Fibroblast of skin of scalp (primary cell): ENCODE measurements around the gene C16orf95.

ENCODE experiments used
- DNase-seq: peaks from one replicate; pipeline ENCODE4 v3.0.0-alpha.2; 2013

The C16orf95 gene

GRCh38 chr16:87331241-87331801 lies 14.1 kb upstream of the C16orf95 start:
- no peak for DNase-seq

DNA sequence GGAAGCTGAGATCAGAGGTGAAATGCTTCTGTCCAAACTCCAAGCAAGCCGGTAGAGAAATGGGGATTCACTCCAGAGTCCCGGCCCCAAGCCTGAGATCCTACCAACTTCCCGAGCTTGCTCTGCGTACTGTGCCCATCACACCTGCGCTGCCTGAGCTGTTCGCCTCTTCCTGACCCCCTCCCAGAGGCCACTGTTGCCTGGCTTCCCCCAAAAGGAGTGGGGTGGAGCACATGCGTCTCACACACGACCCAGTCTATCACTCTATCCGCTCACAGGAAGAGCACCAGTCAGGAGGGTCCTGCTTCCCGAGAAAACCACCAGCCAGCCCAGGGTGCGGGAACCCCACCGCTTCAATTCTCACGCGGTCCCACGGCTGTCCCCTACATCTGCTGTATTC lies 13.5 kb upstream of the C16orf95 start:
- DNase-seq, result no peak

GRCh38 chr16:87330257-87330624 lies 13.0 kb upstream of the C16orf95 start:
- DNase-seq, result no peak

DNA sequence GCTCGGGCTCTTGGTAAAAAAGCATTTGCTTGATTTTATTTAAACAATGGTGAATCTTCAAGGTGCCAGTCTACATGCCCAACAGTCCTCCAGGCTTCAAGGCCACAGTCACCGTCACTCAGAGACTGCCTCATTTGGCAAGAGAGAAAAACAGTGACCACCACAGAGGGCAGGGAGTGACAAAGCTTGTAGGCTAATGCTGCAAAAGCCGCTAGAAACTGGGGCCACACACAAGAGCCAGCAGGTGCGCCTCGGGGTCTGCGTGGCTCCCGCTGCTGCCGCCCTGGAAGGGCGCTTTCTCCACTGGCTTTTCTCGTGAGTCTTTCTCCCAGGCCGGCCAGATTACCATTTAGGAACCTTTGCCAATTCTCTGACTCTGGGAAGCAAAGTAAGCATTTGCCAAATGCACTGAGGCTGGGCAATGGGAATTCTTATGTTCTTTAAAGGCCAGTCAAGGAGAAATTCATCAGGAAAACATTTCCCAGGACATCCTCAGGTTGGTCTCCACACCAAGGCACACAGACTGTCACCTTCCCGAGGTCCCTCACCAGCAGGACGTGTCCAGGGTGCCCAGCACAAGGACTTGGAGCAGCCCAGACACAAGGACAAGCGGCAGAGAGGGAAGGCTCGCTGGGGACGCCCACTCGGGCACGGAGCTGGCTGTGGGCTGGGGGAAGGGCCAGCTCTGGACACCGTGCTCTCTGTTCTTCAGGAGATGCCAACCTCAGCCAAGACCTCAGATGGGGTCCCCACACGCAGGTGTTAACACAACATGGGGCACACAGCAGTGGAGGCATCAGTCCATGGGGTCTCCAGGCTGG lies 12.5 kb upstream of the C16orf95 start:
- no peak for DNase-seq

GRCh38 chr16:87328846-87329245 lies 11.7 kb upstream of the C16orf95 start:
- DNase-seq, result no peak

GRCh38 chr16:87327798-87328495 lies 10.8 kb upstream of the C16orf95 start:
- no peak for DNase-seq

GRCh38 chr16:87326151-87326571 lies 9.0 kb upstream of the C16orf95 start:
- no peak for DNase-seq

- no peak for DNase-seq
These were observed 8.2 kb upstream of the C16orf95 start for GRCh38 chr16:87325423-87325858.

DNA sequence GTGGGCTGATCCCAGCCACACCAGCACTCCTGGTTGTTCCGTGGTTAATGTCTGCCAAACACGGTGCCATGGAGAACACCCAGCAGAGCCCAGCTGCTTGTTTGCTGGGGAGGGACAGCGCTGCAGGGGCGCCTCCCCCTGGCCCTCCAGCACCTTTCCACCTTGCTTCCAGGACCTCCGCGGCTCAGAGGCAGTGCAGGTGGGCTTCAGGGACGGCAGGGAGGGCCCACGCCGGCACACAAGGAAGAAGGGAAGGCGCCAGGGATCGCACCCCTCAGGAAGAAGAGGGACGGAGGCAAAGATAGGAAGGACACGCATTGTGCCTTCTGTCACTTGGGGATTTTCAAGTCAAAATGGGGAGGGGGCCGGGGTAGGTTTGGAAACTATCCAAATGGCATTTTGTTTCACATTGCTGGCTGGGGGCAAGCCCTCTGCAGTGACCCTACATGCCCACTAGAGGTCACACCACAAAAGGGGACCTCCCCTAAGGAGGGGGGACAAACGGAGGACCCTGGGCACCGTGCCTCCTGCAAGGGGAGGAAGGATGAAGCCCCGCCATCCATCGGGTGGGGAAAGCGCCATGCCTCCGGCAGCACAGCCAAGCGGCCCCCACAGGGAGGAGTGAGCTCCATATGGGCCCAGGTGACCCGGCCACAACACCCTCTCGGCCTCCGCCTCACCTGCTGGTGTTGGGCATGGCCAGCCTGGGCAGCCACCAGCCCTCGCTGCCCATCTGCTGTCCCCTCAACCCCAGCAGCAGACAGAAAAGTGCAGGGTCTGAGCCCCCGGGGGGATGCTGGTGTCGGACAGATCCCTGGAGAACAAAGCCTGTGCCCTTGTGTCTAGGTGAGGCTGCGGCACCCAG lies 7.5 kb upstream of the C16orf95 start:
- peak; percentile 31 for DNase-seq

- no peak for DNase-seq
These were observed 6.7 kb upstream of the C16orf95 start for GRCh38 chr16:87323727-87324410.

DNA sequence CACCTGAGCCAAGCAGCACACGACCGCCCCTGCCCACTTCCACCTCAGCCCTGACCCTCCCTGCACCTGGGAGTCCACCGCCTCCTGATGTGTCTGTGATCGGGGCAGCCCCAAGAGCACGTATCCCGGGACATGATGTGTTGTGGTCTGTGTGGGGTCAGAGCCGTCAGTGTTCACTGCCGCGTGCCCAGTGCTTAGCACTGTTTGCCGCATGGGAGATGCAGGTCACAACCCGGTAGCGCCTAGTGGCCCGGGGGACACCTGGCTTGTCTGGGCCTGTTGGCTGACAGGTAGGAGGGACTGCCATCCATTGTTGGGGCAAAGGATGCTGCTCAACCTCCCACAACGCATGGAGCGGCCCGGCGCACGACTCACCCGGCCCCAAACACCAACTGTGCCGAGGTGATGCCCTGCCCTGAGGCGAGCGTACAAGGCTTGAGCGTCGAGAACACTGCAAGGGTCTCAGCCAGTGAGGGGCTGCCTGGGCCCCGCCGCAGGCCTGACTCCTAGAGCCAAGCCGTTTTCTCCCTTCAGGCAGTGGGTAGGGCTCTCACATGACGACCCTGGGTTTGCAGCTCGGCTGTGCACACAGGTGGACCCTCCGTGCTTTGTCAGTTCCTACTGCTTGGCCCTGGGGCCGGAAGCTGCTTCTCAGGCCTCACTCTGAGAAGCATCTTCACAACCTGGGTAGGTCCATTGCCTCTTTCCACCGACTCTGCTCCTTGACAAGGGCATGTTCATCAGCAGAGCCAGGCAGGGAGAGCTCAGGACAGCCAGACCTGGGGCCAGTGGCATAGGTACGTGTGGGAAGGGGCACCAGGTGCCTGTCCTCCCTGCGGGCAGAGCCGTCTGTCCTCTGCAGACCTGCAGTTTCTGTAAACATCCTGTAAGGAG lies 5.9 kb upstream of the C16orf95 start:
- DNase-seq, result no peak

DNA sequence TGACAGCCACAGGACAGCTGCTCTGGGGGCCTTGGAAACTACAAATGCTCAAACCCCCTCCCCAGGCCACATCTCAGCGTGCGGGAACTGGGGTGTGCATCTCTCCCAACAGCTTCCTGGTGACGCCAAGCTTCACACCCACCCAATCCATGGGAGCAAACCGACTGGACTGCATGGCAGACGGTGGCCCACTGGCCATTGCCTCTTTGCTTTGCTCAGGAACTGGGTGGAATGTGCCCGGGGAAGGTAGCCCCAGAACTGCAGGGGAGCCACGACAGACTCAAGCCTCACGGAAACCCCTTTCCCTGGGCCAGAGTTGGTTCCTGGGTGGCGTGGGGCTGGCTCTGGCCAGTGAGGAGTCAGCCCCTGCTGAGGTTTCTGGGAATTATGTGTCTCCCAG lies 5.2 kb upstream of the C16orf95 start:
- DNase-seq, result no peak

DNA sequence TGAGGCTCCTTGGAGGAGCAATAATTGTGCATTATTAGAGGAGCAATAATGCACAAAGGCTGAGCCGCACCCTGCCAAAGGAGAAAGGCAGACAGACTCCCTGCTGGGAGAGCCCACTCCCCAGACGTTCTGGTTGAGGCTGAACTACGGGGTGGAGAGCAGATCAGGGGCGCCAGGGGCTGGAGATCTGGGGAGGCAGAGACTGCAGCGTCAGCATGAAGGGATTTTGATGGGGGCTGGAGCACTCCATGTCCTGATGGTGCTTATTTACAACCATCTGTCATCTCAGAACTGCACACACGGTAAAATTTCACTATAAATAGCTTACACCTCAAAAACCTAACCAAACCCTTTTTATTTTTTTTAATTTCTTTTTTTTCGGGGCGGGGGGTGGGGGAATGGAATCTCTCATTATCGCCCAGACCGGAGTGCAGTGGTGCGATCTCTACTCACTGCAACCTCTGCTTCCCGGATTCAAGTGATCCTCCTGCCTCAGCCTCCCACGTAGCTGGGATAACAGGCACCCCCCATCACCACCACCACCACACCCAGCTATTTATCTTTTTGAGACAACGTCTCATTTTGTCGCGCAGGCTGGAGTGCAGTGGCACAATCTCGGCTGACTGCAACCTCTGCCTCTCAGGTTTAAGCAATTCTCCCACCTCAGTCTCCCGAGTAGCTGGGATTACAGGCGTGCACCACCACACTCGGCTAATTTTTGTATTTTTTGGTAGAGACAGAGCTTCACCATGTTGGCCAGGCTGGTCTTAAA lies 4.3 kb upstream of the C16orf95 start:
- no peak for DNase-seq

DNA sequence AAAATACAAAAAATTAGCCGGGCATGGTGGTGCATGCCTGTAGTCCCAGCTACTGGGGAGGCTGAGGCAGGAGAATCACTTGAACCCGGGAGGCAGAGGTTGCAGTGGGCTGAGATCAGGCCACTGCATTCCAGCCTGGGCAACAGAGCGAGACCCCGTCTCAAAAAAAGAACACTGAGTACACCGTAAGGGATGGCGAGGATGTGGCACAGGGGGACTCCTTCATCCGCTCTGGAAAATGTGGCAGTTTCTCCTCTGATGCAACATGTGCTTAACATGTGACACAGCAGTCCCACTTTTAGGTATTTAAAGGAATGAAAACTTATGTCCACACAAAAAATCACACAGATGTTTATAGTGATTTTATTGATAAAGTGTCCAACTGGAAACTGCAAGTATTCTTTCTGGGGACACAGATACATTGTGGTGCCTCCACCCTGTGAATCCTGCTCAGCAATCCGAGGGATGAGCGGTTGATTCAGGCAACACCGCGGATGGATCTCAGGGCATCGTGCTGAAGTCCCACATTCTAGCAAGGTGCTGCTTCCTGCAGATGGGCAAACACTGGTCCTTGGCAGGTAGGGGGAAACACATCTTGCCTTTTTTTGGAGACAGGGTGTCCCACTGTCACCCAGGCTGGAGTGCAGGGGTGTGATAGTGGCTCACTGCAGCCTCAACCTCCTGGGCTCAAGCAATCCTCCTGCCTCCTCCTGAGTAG lies 3.5 kb upstream of the C16orf95 start:
- DNase-seq, result no peak

- no peak for DNase-seq
These were observed 2.9 kb upstream of the C16orf95 start for GRCh38 chr16:87319997-87320491.

DNA sequence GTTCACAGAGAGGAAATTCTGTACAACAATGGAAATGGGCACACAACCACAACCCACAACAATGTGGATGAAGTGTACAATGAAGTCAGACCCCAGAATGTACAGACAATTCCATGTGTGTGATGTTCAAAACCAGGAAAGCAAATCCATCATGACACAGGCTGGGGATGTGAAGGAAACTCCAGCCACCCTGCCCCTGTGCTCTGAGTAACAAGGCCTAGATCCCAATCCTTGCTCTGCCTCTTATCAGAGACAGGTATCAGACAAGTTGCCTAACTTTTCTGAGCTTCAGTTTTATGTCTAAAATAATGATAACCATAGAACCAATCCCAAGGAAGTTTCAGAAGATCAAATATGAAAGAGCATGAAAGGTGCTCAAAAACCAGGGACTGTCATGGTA lies 1.8 kb upstream of the C16orf95 start:
- no peak for DNase-seq

GRCh38 chr16:87317750-87318644 lies 805 bp upstream of the C16orf95 start:
- DNase-seq, result peak; percentile 54

DNA sequence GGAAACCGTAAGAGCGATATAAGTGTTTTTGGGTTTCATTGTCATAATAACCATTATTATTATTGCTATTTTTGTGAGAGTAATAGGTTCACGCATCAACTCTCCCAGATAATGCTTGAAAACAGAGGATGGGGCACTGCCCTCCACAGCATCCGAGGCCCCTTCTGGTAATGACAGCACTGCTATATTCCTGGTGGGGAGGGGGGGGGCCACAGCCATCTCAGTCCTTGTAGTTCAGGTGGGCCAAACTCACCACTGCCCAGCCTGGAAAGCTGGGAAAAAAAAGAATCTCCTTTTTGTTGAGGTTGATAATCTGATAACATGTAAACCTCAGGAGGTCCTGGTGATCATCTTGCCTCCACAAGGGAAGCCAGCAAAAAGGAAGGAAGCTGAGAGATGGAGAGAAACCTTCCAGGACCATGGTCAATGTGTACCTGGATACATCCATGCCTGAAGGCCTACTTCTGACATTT lies 706 bp downstream of the C16orf95 start:
- no peak for DNase-seq
